LNCAP (cell line): Measurements from ENCODE around the gene FAM171A1.

Source experiments
- CTCF ChIP-seq: fragments of 450-650 bp; IDR thresholded peaks from 2 replicates; pipeline ENCODE4 v1.5.1; 2017; ENCODE audit warnings: mild to moderate bottlenecking

FAM171A1 gene

GRCh38 chr10:15360566-15360965, 10.5 kb downstream of the FAM171A1 start:
- no peak for TF ChIP-seq CTCF

GRCh38 chr10:15353471-15354017, 17.5 kb downstream of the FAM171A1 start:
- no peak for TF ChIP-seq CTCF

- TF ChIP-seq CTCF: no peak
Observed at GRCh38 chr10:15352836-15353235, 18.3 kb downstream of the FAM171A1 start.

GRCh38 chr10:15352201-15352600, 18.9 kb downstream of the FAM171A1 start:
- no peak for TF ChIP-seq CTCF

- no peak for TF ChIP-seq CTCF
Observed at GRCh38 chr10:15351099-15351820, 19.8 kb downstream of the FAM171A1 start.

- no peak for TF ChIP-seq CTCF
Observed at GRCh38 chr10:15349112-15349511, 22.0 kb downstream of the FAM171A1 start.

- no peak for TF ChIP-seq CTCF
Observed at GRCh38 chr10:15348579-15348978, 22.5 kb downstream of the FAM171A1 start.
